AG10803 (cell line): ENCODE data around the gene SELP.

Source experiments
- DNase-seq: peaks from one replicate; pipeline ENCODE4 v3.0.0; 2010; ENCODE audit warnings: low read depth
- H3K4me3 ChIP-seq: 2 replicates; pipeline ENCODE4 v1.5.1; 2011; ENCODE audit warnings: mild to moderate bottlenecking, low read length, control low read depth
- TF ChIP-seq, protein P1 (sequence below): conservative IDR thresholded peaks from 2 replicates; pipeline ENCODE4 v1.5.1; 2011; ENCODE audit warnings: mild to moderate bottlenecking, low read length, control low read depth, inconsistent platforms

The SELP gene

DNA sequence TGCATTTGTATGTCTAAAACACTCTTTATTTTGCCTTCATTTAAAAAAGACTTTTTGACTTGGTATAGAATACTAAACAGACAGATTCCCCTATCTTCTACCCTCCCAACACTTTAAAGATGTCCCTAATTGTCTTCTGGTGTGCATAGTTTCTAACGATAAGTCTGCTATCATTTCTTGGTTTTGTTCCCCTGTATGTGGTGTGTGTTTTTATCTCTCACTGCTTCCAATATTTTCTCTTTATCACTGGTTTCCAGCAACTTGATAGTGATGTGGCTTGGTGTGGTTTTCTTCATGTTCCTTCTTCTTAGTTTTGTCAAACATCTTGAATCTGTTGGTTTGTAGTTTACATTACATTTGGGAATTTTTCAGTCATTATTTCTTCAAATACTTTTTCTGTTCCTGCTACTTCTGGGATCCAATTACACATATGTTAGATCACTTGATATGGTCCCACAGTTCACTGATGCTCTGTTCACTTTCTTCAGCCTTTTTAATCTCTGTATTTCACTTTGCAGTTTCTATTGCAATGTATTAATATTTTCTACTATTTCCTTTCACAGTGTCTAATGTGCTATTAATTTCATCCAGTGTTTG is 66.8 kb downstream of the SELP start:
- TF ChIP-seq, protein P1, sequence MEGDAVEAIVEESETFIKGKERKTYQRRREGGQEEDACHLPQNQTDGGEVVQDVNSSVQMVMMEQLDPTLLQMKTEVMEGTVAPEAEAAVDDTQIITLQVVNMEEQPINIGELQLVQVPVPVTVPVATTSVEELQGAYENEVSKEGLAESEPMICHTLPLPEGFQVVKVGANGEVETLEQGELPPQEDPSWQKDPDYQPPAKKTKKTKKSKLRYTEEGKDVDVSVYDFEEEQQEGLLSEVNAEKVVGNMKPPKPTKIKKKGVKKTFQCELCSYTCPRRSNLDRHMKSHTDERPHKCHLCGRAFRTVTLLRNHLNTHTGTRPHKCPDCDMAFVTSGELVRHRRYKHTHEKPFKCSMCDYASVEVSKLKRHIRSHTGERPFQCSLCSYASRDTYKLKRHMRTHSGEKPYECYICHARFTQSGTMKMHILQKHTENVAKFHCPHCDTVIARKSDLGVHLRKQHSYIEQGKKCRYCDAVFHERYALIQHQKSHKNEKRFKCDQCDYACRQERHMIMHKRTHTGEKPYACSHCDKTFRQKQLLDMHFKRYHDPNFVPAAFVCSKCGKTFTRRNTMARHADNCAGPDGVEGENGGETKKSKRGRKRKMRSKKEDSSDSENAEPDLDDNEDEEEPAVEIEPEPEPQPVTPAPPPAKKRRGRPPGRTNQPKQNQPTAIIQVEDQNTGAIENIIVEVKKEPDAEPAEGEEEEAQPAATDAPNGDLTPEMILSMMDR: no peak
- DNase-seq: no peak
- no peak overlapping the region for H3K4me3 ChIP-seq

DNA sequence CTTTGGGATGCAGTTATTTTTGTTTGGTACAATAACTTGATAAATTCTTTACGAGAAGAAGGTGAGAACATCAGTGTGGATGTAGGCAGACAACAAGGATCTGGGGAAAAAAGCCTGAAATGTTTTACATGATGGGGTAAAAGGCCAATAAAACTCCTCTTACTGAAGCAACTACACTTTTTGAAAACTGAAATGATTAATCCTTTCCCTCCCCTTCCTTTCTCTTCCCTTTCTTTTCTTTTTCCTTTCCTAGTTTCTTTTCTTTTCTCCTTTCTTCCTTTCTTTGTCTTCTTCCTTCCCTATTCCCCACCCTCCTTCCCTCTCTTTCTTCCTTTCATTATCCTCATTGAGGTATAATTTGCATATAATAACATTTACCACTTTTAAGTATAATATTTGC is 68.2 kb downstream of the SELP start:
- no peak for DNase-seq
- H3K4me3 ChIP-seq: no peak overlapping the region
- TF ChIP-seq, protein P1: no peak

- TF ChIP-seq, protein P1: no peak
- DNase-seq: no peak
- H3K4me3 ChIP-seq: no peak overlapping the region
These were observed 72.8 kb downstream of the SELP start for GRCh38 chr1:169557131-169557530.

DNA sequence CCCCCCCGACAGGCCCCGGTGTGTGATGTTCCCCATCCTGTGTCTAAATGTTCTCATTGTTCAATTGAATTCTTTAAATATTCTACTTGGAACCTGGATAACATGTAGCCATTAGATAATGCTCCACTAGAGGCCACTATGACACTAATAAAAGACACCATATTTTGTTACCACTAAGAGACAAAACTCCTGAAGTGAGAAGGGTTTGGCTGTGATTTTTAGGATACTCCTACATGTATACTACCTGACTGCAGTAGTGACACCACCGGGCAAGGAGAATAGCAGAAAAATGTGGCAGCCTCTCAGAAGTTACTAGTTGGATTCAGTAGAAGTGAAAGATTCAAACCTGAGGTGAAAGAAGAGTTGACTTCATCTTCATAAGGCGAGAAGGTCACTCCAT is 79.6 kb downstream of the SELP start:
- peak; percentile 42 for DNase-seq
- TF ChIP-seq, protein P1: peak; percentile 56
- no peak overlapping the region for H3K4me3 ChIP-seq

DNA sequence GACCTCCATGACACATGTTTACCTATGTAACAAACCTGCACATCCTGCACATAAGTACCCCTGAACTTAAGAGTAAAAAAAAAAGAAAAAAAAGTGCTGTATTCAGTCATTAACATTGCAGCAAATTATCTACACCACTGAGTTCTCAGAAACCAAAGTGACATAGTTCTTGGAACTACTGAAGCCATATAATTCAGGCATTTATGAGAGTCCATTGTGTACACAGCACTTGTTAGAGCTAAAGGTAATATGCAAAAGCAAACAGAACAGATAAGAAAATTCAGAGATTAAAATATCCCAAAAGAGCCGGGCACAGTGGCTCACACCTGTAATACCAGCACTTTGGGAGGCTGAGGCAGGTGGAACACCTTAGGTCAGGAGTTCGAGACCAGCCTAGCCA is 81.6 kb downstream of the SELP start:
- DNase-seq: no peak
- H3K4me3 ChIP-seq: no peak overlapping the region

DNA sequence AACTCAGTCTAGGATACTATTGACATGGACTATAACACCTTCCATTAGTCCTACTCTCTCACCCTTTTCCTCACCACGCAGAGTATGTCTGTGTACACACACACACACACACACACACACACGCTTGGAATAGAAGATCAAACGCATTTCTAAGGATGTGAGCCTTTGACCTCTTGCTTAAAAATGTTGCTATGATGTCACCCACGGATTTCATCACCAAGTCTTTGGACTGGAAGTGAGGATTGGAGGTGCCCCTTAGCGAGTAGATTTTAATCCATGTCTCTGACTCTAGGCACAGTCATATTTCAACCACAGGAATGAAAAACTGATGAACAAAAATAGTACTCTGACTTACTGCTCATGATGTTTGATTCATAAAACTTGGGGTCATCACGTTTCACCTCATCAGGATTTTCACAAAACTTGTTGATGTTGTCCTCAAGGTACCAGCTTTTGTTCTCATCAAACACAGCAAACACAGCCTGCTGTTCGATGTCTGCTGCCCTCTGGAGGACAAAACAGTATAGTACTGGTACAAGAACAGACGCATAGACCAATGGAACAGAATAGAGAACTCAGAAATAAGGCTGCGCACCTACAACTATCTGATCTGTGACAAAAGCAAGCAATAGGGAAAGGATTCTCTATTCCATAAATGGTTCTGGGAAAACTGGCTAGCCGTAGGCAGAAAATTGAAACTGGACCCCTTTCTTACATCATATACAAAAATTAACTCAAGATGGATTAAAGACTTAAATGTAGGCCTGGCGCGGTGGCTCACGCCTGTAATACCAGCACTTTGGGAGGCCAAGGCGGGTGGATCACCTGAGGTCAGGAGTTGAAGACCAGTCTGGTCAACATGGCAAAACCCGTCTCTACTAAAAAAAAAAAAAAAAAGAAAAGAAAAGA is 83.6 kb downstream of the SELP start:
- H3K4me3 ChIP-seq: no peak overlapping the region
- DNase-seq: peak; percentile 81
- TF ChIP-seq, protein P1: peak; percentile 91

More for the DNA sequence above, 81.6 kb downstream of the SELP start:
- TF ChIP-seq, protein P1: no peak

GRCh38 chr1:169545472-169545871 is 84.5 kb downstream of the SELP start:
- TF ChIP-seq, protein P1: no peak
- no peak overlapping the region for H3K4me3 ChIP-seq
- no peak for DNase-seq
